HCT116 (cell line): ENCODE measurements around the gene SNTG2. TPM values are rescaled to one million over a fixed set of nuclear protein-coding genes. Genes with fewer than 3 reads are reported as not detected.

Experiments
- ATAC-seq: fragments of 200-7000 bp; cut with Tn5 transposase; 2 replicates; pipeline ENCODE4 v1.9.1; 2020; ENCODE audit warnings: mild to moderate bottlenecking, moderate library complexity
- BruUV-seq: library from RNA; stranded (reverse); fragments of 400-500 nt; replicated peaks from 2 replicates; lab custom pipeline; 2021; lab: Mats Ljungman, UMichigan
- CTCF ChIA-PET: fragments of 300-600 bp; sonication (Branson Sonifier 250); formaldehyde crosslinking; loops from one replicate; lab custom pipeline; 2021; ENCODE audit warnings: antibody characterized with exemption; lab: Charles Lee
- POLR2A ChIA-PET: fragments of 300-600, 350-600 bp; sonication (Branson Sonifier 250); formaldehyde crosslinking; loops from one replicate; lab custom pipeline; 2021; ENCODE audit warnings: antibody characterized with exemption; lab: Charles Lee
- RAD21 ChIA-PET, 2 experiments: fragments of 300-600 bp; sonication (Branson Sonifier 250); formaldehyde crosslinking; loops; one replicate each; lab custom pipeline; 2023; ENCODE audit warnings: low total read pairs in 2 of 2; ENCODE audit not compliant: uncharacterized antibody in 2 of 2, unreplicated experiment in 2 of 2, low non-redundant PET in 1 of 2; lab: Charles Lee
- DNase-seq: peaks from one replicate; pipeline ENCODE4 v3.0.0-alpha.2; 2010; ENCODE audit warnings: low read depth, low spot score
- H2AFZ ChIP-seq: fragments of 200-600 bp; shearing (Covaris generic), sonication (generic); 2 replicates; pipeline ENCODE4 v1.6.1; 2017; ENCODE audit warnings: low read depth, mixed run types, mixed read lengths, antibody characterized with exemption, low read length; ENCODE audit not compliant: poor library complexity, severe bottlenecking
- H3K27ac ChIP-seq: 2 replicates; pipeline ENCODE4 v1.5.1; 2012; ENCODE audit warnings: low read depth, low read length
- H3K27me3 ChIP-seq: fragments of 200-600 bp; sonication (generic); 2 replicates; pipeline ENCODE4 v1.6.1; 2016; ENCODE audit warnings: mixed run types, low read length, mixed read lengths; ENCODE audit not compliant: insufficient read depth
- H3K36me3 ChIP-seq, 2 experiments: fragments of 200-500 bp in 1 of 2; fragments of 200-600 bp in 1 of 2; sonication (Bioruptor generic) in 1 of 2; sonication (generic) in 1 of 2; 2 replicates each; pipeline versions ENCODE4 v1.5.1 to v1.6.1; 2014 to 2016; ENCODE audit warnings: low read length in 2 of 2, inconsistent platforms in 1 of 2, mixed read lengths in 1 of 2, mixed run types in 1 of 2; ENCODE audit not compliant: insufficient read depth in 2 of 2, control insufficient read depth in 1 of 2
- H3K4me1 ChIP-seq, 2 experiments: fragments of 200-600 bp in 1 of 2; sonication (generic) in 1 of 2; 2 replicates each; pipeline versions ENCODE4 v1.5.1 to v1.6.1; 2012 to 2017; ENCODE audit warnings: low read length in 2 of 2, inconsistent platforms in 1 of 2, mild to moderate bottlenecking in 1 of 2, mixed read lengths in 1 of 2, mixed run types in 1 of 2, moderate library complexity in 1 of 2; ENCODE audit not compliant: insufficient read depth in 2 of 2, control insufficient read depth in 1 of 2
- H3K4me2 ChIP-seq: fragments of 200-600 bp; sonication (generic); 2 replicates; pipeline ENCODE4 v1.6.1; 2017; ENCODE audit warnings: mixed run types, low read length, mixed read lengths
- H3K4me3 ChIP-seq, 2 experiments: fragments of 200-600 bp in 1 of 2; sonication (generic) in 1 of 2; replicated peaks in 1 of 2; 2 replicates each; pipeline ENCODE4 v1.5.1; 2011 to 2016; ENCODE audit warnings: low read length in 2 of 2, control low read depth in 1 of 2, low read depth in 1 of 2, mild to moderate bottlenecking in 1 of 2, mixed read lengths in 1 of 2, mixed run types in 1 of 2
- H3K79me2 ChIP-seq: fragments of 200-600 bp; sonication (generic); 2 replicates; pipeline ENCODE4 v1.6.1; 2017; ENCODE audit warnings: mild to moderate bottlenecking, mixed run types, low read length, moderate library complexity, mixed read lengths; ENCODE audit not compliant: insufficient read depth
- H3K9ac ChIP-seq: fragments of 200-600 bp; sonication (generic); 2 replicates; pipeline ENCODE4 v1.6.1; 2016; ENCODE audit warnings: low read length, mixed read lengths
- H3K9me2 ChIP-seq: fragments of 200-600 bp; sonication (generic), shearing (Covaris generic); 2 replicates; pipeline ENCODE4 v1.6.1; 2017; ENCODE audit warnings: mixed run types, mild to moderate bottlenecking, moderate library complexity; ENCODE audit not compliant: insufficient read depth
- H3K9me3 ChIP-seq, 2 experiments: fragments of 200-500 bp in 1 of 2; fragments of 200-600 bp in 1 of 2; sonication (Bioruptor generic) in 1 of 2; sonication (generic) in 1 of 2; 2 replicates each; pipeline ENCODE4 v1.6.1; 2014 to 2017; ENCODE audit warnings: low read length in 2 of 2, mixed read lengths in 2 of 2, inconsistent platforms in 1 of 2, low read depth in 1 of 2, mild to moderate bottlenecking in 1 of 2, mixed run types in 1 of 2, moderate library complexity in 1 of 2; ENCODE audit not compliant: control insufficient read depth in 1 of 2, insufficient read depth in 1 of 2
- H4K20me1 ChIP-seq: fragments of 200-600 bp; sonication (generic), shearing (Covaris generic); 2 replicates; pipeline ENCODE4 v1.6.1; 2017; ENCODE audit warnings: mixed run types, mild to moderate bottlenecking, moderate library complexity; ENCODE audit not compliant: insufficient read depth
- CEBPB ChIP-seq: IDR thresholded peaks from 2 replicates; pipeline ENCODE4 v1.6.1; 2012; ENCODE audit warnings: low read depth
- ELF1 ChIP-seq: IDR thresholded peaks from 2 replicates; pipeline ENCODE4 v1.6.1; 2012; ENCODE audit warnings: low read depth, borderline replicate concordance
- EZH2 ChIP-seq: fragments of 200-600 bp; sonication (generic); IDR thresholded peaks from 2 replicates; pipeline ENCODE4 v1.6.1; 2017; ENCODE audit warnings: antibody characterized with exemption, mixed run types
- POLR2A ChIP-seq: IDR thresholded peaks from 2 replicates; pipeline ENCODE4 v1.7.0; 2011; ENCODE audit warnings: borderline replicate concordance; ENCODE audit not compliant: insufficient read depth, insufficient read length; ENCODE audit errors: extremely low read depth
- POLR2AphosphoS5 ChIP-seq: IDR thresholded peaks from 2 replicates; pipeline ENCODE4 v1.6.1; 2011; ENCODE audit warnings: mild to moderate bottlenecking, low read depth, low read length, moderate library complexity
- RAD21 ChIP-seq: IDR thresholded peaks from 2 replicates; pipeline ENCODE4 v1.6.1; 2012; ENCODE audit warnings: low read depth, mild to moderate bottlenecking
- SIN3A ChIP-seq: IDR thresholded peaks from 2 replicates; pipeline ENCODE4 v1.6.1; 2012; ENCODE audit warnings: low read depth
- SRF ChIP-seq: IDR thresholded peaks from 2 replicates; pipeline ENCODE4 v1.6.1; 2012; ENCODE audit warnings: low read depth
- ZFX ChIP-seq: fragments of 450-650 bp; IDR thresholded peaks from 2 replicates; pipeline ENCODE4 v1.6.1; 2017
- intact Hi-C: fragments of 100-400 bp; cut with micrococcal nuclease; formaldehyde crosslinking; loops from 2 replicates; pipeline ENCODE4 v1.10.0; 2022
- total RNA-seq: library from RNA; stranded (reverse); gene quantifications from one replicate; pipeline ENCODE4 v1.2.1, GENCODE V29; 2021; ENCODE audit not compliant: unreplicated experiment
- TF ChIP-seq, protein P1 (sequence below): IDR thresholded peaks from 2 replicates; pipeline ENCODE4 v1.6.1; 2012; ENCODE audit warnings: low read depth
- TF ChIP-seq, protein P2 (sequence below): IDR thresholded peaks from 2 replicates; pipeline ENCODE4 v1.6.1; 2011; ENCODE audit warnings: mild to moderate bottlenecking, low read length, moderate library complexity; ENCODE audit not compliant: insufficient replicate concordance; ENCODE audit errors: extremely low read depth
- TF ChIP-seq, protein P3 (sequence below), 3 experiments: fragments of 200-600 bp in 1 of 3; sonication (generic) in 1 of 3; IDR thresholded peaks in 2 of 3; conservative IDR thresholded peaks in 1 of 3; 2 replicates each; pipeline ENCODE4 v1.5.1; 2012 to 2017; ENCODE audit warnings: low read depth in 2 of 3, low read length in 2 of 3, antibody characterized with exemption in 1 of 3, borderline replicate concordance in 1 of 3, control low read depth in 1 of 3, mild to moderate bottlenecking in 1 of 3, mixed read lengths in 1 of 3, mixed run types in 1 of 3, moderate library complexity in 1 of 3; ENCODE audit not compliant: insufficient read depth in 1 of 3

The SNTG2 gene
- total RNA-seq, 1 experiment from 2014 or later: not detected

DNA sequence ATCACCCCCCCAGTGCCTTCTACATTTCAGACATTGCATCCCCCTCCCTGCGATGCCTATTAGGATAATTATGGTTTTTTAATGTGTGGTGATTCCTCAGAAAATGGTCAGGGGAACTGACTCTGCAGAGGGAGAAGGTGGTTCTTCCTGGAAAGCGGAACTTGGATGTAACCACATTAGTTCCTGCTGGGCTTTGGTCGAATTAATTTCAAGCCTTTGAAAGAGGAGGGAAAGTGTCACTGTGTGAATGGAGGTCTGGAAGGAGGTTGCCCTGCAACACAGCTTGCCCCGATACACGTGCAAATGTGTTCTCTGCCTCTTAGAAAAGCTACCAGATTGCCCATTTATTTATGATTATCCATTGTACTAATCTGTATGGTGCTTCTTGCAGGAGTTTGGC is 399.5 kb downstream of the SNTG2 start (continued):
- TF ChIP-seq, protein P1, sequence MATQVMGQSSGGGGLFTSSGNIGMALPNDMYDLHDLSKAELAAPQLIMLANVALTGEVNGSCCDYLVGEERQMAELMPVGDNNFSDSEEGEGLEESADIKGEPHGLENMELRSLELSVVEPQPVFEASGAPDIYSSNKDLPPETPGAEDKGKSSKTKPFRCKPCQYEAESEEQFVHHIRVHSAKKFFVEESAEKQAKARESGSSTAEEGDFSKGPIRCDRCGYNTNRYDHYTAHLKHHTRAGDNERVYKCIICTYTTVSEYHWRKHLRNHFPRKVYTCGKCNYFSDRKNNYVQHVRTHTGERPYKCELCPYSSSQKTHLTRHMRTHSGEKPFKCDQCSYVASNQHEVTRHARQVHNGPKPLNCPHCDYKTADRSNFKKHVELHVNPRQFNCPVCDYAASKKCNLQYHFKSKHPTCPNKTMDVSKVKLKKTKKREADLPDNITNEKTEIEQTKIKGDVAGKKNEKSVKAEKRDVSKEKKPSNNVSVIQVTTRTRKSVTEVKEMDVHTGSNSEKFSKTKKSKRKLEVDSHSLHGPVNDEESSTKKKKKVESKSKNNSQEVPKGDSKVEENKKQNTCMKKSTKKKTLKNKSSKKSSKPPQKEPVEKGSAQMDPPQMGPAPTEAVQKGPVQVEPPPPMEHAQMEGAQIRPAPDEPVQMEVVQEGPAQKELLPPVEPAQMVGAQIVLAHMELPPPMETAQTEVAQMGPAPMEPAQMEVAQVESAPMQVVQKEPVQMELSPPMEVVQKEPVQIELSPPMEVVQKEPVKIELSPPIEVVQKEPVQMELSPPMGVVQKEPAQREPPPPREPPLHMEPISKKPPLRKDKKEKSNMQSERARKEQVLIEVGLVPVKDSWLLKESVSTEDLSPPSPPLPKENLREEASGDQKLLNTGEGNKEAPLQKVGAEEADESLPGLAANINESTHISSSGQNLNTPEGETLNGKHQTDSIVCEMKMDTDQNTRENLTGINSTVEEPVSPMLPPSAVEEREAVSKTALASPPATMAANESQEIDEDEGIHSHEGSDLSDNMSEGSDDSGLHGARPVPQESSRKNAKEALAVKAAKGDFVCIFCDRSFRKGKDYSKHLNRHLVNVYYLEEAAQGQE: no peak
- TF ChIP-seq ZFX (no peak), SRF (no peak)

DNA sequence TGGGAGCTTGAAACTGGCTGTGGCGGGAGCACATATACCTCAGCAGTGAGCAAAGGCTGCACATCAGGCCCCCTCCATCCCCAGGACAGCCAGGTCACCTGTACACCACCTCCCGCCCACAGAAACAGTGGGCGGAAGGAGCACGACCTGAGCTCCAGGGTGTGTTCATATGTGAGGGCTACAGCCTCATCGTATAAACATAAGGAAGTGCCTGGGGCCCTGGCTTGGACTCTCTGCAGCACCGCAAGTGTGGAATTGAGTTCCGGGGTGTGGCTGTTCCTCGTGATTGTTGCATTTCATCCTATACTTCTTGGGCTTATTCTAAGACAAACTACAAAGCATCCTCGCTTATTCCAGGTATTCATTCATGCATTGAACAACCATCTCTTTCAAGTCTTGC is 402.5 kb downstream of the SNTG2 start:
- Histone ChIP-seq H3K79me2 (no peaks in the 10 kb centered on the region), H3K36me3 (no peaks in the 10 kb centered on the region), H3K27me3 (no peaks in the 10 kb centered on the region), H3K27ac (no peak overlapping the region), H3K4me3 (no peak overlapping the region), H3K9ac (no peak overlapping the region), H4K20me1 (no peaks in the 10 kb centered on the region), H2AFZ (no peak overlapping the region), H3K9me2 (no peaks in the 10 kb centered on the region), H3K9me3 (no peaks in the 10 kb centered on the region; a peak in 1 of 4 replicates), H3K4me1 (no peaks in the 10 kb centered on the region), H3K4me2 (no peak overlapping the region)
- ChIA-PET CTCF (no interaction called here), POLR2A (no interaction called here), RAD21 (no interaction called here)
- ATAC-seq (no peak), DNase-seq (no peak)
- TF ChIP-seq RAD21: no peak
- TF ChIP-seq POLR2A: no peak
- TF ChIP-seq POLR2AphosphoS5: no peak
- no peak for TF ChIP-seq ZFX
- no peak for TF ChIP-seq SIN3A
- TF ChIP-seq, protein P2, sequence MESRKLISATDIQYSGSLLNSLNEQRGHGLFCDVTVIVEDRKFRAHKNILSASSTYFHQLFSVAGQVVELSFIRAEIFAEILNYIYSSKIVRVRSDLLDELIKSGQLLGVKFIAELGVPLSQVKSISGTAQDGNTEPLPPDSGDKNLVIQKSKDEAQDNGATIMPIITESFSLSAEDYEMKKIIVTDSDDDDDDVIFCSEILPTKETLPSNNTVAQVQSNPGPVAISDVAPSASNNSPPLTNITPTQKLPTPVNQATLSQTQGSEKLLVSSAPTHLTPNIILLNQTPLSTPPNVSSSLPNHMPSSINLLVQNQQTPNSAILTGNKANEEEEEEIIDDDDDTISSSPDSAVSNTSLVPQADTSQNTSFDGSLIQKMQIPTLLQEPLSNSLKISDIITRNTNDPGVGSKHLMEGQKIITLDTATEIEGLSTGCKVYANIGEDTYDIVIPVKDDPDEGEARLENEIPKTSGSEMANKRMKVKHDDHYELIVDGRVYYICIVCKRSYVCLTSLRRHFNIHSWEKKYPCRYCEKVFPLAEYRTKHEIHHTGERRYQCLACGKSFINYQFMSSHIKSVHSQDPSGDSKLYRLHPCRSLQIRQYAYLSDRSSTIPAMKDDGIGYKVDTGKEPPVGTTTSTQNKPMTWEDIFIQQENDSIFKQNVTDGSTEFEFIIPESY: no peak
- TF ChIP-seq ELF1: no peak
- TF ChIP-seq, protein P3, sequence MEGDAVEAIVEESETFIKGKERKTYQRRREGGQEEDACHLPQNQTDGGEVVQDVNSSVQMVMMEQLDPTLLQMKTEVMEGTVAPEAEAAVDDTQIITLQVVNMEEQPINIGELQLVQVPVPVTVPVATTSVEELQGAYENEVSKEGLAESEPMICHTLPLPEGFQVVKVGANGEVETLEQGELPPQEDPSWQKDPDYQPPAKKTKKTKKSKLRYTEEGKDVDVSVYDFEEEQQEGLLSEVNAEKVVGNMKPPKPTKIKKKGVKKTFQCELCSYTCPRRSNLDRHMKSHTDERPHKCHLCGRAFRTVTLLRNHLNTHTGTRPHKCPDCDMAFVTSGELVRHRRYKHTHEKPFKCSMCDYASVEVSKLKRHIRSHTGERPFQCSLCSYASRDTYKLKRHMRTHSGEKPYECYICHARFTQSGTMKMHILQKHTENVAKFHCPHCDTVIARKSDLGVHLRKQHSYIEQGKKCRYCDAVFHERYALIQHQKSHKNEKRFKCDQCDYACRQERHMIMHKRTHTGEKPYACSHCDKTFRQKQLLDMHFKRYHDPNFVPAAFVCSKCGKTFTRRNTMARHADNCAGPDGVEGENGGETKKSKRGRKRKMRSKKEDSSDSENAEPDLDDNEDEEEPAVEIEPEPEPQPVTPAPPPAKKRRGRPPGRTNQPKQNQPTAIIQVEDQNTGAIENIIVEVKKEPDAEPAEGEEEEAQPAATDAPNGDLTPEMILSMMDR (IDR thresholded peaks at IDR 0.05 in 2 of 3, conservative IDR thresholded peaks at IDR 0.05 in 1 of 3; ENCODE audit: borderline replicate concordance in 1 of 3, insufficient read depth in 1 of 3, low read depth in 2 of 3, low read length in 2 of 3): no peak
- no peak for TF ChIP-seq EZH2
- TF ChIP-seq CEBPB: no peak
- intact Hi-C loops: no loop called here
- BruUV-seq: no TSS peak
